PFSK-1 (cell line): Measurements from ENCODE around the gene PGBD5.
A peak's percentile ranks its signal among the peaks of the same experiment; 100 is the strongest.

Experiments
- FOXP2 ChIP-seq: optimal IDR thresholded peaks from 2 replicates; pipeline ENCODE3; 2011; ENCODE audit warnings: borderline replicate concordance, control low read depth, inconsistent platforms; ENCODE audit not compliant: insufficient read depth; ENCODE audit errors: extremely low read length, extremely low read depth
- POLR2AphosphoS5 ChIP-seq: IDR thresholded peaks from 2 replicates; pipeline ENCODE4 v1.6.1; 2012; ENCODE audit warnings: low read depth, mild to moderate bottlenecking, control low read depth, low read length, moderate library complexity
- REST ChIP-seq, 2 experiments: IDR thresholded peaks; 2 replicates each; pipeline versions ENCODE4 v1.6.1 to v1.8.0; 2011 to 2012; ENCODE audit warnings: low read depth in 2 of 2, low read length in 2 of 2, control low read depth in 1 of 2, inconsistent platforms in 1 of 2, mild to moderate bottlenecking in 1 of 2, moderate library complexity in 1 of 2; ENCODE audit not compliant: insufficient read depth in 1 of 2
- SIN3A ChIP-seq: IDR thresholded peaks from 2 replicates; pipeline ENCODE4 v1.6.1; 2012; ENCODE audit warnings: mild to moderate bottlenecking, low read length, moderate library complexity, borderline replicate concordance; ENCODE audit not compliant: insufficient read depth
- TAF1 ChIP-seq: IDR thresholded peaks from 2 replicates; pipeline ENCODE4 v1.6.1; 2012; ENCODE audit warnings: low read length, control low read depth, borderline replicate concordance; ENCODE audit not compliant: insufficient read depth

PGBD5 gene

GRCh38 chr1:230371923-230372703 lies 54.0 kb downstream of the PGBD5 start:
- TF ChIP-seq TAF1 (no peak), REST (IDR thresholded peaks at IDR 0.05; ENCODE audit: insufficient read depth in 1 of 2, low read depth in 2 of 2, low read length in 2 of 2) (no peak)

GRCh38 chr1:230370109-230370508 lies 56.0 kb downstream of the PGBD5 start:
- TF ChIP-seq SIN3A (no peak), FOXP2 (no peak), TAF1 (no peak)

GRCh38 chr1:230368871-230369270 lies 57.3 kb downstream of the PGBD5 start:
- TF ChIP-seq TAF1: no peak
- TF ChIP-seq REST (IDR thresholded peaks at IDR 0.05; ENCODE audit: insufficient read depth in 1 of 2, low read depth in 2 of 2, low read length in 2 of 2): no peak
- no peak for TF ChIP-seq FOXP2
- TF ChIP-seq SIN3A: no peak
- no peak for TF ChIP-seq POLR2AphosphoS5

- TF ChIP-seq SIN3A: no peak
- TF ChIP-seq REST (IDR thresholded peaks at IDR 0.05; ENCODE audit: insufficient read depth in 1 of 2, low read depth in 2 of 2, low read length in 2 of 2): no peak
- no peak for TF ChIP-seq FOXP2
- no peak for TF ChIP-seq TAF1
- TF ChIP-seq POLR2AphosphoS5: no peak
Observed at GRCh38 chr1:230368363-230368762, 57.8 kb downstream of the PGBD5 start.

GRCh38 chr1:230366504-230366915 lies 59.6 kb downstream of the PGBD5 start:
- TF ChIP-seq FOXP2 (no peak), REST (IDR thresholded peaks at IDR 0.05; ENCODE audit: insufficient read depth in 1 of 2, low read depth in 2 of 2, low read length in 2 of 2) (0 out of 4 replicates have a peak, but pooled peaks of 1 of the 2 experiments have one; percentile 44)
